ENCODE data around the gene GJC1.

DNA sequence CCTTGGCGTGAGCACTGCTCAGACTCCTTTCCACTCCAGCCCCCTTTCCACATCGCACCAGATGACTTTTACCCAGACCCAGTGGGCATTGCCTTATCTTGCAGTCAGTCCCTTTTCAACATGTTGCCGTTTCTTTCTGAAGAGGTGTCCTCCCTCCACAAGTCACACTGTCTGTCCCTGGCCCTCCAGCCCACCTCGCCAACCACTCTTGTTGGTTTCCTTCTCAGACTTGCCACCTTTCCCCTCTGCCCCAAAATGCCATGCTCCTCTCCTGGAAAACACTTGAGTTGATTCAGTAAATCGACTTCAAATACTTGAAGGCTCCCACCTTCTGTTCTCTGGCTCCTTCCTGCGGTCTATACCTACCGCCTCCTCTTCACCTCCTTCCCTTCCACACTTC is 78.8 kb downstream of the GJC1 start:
- TF ChIP-seq, protein P1, sequence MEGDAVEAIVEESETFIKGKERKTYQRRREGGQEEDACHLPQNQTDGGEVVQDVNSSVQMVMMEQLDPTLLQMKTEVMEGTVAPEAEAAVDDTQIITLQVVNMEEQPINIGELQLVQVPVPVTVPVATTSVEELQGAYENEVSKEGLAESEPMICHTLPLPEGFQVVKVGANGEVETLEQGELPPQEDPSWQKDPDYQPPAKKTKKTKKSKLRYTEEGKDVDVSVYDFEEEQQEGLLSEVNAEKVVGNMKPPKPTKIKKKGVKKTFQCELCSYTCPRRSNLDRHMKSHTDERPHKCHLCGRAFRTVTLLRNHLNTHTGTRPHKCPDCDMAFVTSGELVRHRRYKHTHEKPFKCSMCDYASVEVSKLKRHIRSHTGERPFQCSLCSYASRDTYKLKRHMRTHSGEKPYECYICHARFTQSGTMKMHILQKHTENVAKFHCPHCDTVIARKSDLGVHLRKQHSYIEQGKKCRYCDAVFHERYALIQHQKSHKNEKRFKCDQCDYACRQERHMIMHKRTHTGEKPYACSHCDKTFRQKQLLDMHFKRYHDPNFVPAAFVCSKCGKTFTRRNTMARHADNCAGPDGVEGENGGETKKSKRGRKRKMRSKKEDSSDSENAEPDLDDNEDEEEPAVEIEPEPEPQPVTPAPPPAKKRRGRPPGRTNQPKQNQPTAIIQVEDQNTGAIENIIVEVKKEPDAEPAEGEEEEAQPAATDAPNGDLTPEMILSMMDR (IDR thresholded peaks at IDR 0.05) = no peak
- TF ChIP-seq EP300 (IDR thresholded peaks at IDR 0.05) (no peak), POLR2A (IDR thresholded peaks at IDR 0.05) (no peak)

Data from tibial nerve (tissue), 4 donors.